Neural cell (in vitro differentiated cells): ENCODE results near the gene TEX9.

Source experiments
- EP300 ChIP-seq: fragments of 450-650 bp; conservative IDR thresholded peaks from 2 replicates; pipeline ENCODE4 v1.6.1; 2014; ENCODE audit warnings: antibody characterized with exemption, mild to moderate bottlenecking, moderate library complexity; ENCODE audit not compliant: poor library complexity, severe bottlenecking
- EZH2 ChIP-seq: fragments of 200-600, 300-800 bp; shearing (Covaris generic), sonication (generic); IDR thresholded peaks from 2 replicates; pipeline ENCODE4 v1.6.1; 2014; ENCODE audit warnings: antibody characterized with exemption, low read length, borderline replicate concordance, mild to moderate bottlenecking; ENCODE audit not compliant: insufficient read depth, poor library complexity, severe bottlenecking
- MXI1 ChIP-seq: fragments of 450-650 bp; conservative IDR thresholded peaks from 2 replicates; pipeline ENCODE4 v1.6.1; 2014; ENCODE audit warnings: antibody characterized with exemption, mild to moderate bottlenecking; ENCODE audit not compliant: poor library complexity, severe bottlenecking
- POLR2AphosphoS5 ChIP-seq: IDR thresholded peaks from 2 replicates; pipeline ENCODE4 v1.6.1; 2012
- RAD21 ChIP-seq: fragments of 450-650 bp; conservative IDR thresholded peaks from 2 replicates; pipeline ENCODE4 v1.6.1; 2014; ENCODE audit warnings: antibody characterized with exemption, mild to moderate bottlenecking, moderate library complexity
- SMC3 ChIP-seq: fragments of 450-650 bp; conservative IDR thresholded peaks from 2 replicates; pipeline ENCODE4 v1.6.1; 2014; ENCODE audit warnings: antibody characterized with exemption, mild to moderate bottlenecking, moderate library complexity; ENCODE audit not compliant: poor library complexity
- TAF1 ChIP-seq: IDR thresholded peaks from 2 replicates; pipeline ENCODE4 v1.6.1; 2012; ENCODE audit warnings: low read depth
- TF ChIP-seq, protein P1 (sequence below): fragments of 450-650 bp; IDR thresholded peaks from 2 replicates; pipeline ENCODE4 v1.5.1; 2014; ENCODE audit warnings: antibody characterized with exemption, mild to moderate bottlenecking, moderate library complexity; ENCODE audit not compliant: poor library complexity, severe bottlenecking
- TF ChIP-seq, protein P2 (sequence below): IDR thresholded peaks from 2 replicates; pipeline ENCODE4 v1.6.1; 2012; ENCODE audit warnings: borderline replicate concordance

DNA sequence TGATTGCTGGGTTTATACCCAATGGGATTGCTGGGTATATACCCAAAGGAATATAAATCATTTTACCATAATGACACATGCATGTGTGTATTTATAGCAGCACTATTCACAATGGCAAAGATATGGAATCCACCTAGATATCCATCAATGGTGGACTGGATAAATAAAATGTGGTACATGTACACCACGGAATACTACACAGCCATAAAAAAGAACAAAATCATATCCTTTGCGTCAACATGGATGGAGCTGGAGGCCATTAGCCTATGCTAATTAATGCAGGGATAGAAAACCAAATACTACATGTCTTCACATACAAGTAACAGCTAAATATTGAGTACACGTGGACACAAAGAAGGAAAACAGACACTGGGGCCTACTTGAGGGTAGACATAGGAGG is 77.1 kb downstream of the TEX9 start:
- TF ChIP-seq, protein P1, sequence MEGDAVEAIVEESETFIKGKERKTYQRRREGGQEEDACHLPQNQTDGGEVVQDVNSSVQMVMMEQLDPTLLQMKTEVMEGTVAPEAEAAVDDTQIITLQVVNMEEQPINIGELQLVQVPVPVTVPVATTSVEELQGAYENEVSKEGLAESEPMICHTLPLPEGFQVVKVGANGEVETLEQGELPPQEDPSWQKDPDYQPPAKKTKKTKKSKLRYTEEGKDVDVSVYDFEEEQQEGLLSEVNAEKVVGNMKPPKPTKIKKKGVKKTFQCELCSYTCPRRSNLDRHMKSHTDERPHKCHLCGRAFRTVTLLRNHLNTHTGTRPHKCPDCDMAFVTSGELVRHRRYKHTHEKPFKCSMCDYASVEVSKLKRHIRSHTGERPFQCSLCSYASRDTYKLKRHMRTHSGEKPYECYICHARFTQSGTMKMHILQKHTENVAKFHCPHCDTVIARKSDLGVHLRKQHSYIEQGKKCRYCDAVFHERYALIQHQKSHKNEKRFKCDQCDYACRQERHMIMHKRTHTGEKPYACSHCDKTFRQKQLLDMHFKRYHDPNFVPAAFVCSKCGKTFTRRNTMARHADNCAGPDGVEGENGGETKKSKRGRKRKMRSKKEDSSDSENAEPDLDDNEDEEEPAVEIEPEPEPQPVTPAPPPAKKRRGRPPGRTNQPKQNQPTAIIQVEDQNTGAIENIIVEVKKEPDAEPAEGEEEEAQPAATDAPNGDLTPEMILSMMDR: no peak
- no peak for TF ChIP-seq EZH2
- no peak for TF ChIP-seq POLR2AphosphoS5
- TF ChIP-seq, protein P2, sequence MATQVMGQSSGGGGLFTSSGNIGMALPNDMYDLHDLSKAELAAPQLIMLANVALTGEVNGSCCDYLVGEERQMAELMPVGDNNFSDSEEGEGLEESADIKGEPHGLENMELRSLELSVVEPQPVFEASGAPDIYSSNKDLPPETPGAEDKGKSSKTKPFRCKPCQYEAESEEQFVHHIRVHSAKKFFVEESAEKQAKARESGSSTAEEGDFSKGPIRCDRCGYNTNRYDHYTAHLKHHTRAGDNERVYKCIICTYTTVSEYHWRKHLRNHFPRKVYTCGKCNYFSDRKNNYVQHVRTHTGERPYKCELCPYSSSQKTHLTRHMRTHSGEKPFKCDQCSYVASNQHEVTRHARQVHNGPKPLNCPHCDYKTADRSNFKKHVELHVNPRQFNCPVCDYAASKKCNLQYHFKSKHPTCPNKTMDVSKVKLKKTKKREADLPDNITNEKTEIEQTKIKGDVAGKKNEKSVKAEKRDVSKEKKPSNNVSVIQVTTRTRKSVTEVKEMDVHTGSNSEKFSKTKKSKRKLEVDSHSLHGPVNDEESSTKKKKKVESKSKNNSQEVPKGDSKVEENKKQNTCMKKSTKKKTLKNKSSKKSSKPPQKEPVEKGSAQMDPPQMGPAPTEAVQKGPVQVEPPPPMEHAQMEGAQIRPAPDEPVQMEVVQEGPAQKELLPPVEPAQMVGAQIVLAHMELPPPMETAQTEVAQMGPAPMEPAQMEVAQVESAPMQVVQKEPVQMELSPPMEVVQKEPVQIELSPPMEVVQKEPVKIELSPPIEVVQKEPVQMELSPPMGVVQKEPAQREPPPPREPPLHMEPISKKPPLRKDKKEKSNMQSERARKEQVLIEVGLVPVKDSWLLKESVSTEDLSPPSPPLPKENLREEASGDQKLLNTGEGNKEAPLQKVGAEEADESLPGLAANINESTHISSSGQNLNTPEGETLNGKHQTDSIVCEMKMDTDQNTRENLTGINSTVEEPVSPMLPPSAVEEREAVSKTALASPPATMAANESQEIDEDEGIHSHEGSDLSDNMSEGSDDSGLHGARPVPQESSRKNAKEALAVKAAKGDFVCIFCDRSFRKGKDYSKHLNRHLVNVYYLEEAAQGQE: no peak
- TF ChIP-seq MXI1: no peak
- TF ChIP-seq EP300: no peak
- no peak for TF ChIP-seq RAD21
- TF ChIP-seq SMC3: no peak
- TF ChIP-seq TAF1: no peak
